H1 (cell line): ENCODE measurements around the gene CPD. TPM values are rescaled to one million over a fixed set of nuclear protein-coding genes. Genes with fewer than 3 reads are reported as not detected.

ENCODE experiments used
- CTCF ChIA-PET: fragments of 300-600 bp; sonication (Branson Sonifier 250); formaldehyde crosslinking; loops from one replicate; lab custom pipeline; 2021; ENCODE audit not compliant: partially characterized antibody; lab: Charles Lee
- POLR2A ChIA-PET: fragments of 300-600 bp; sonication (Branson Sonifier 250); formaldehyde crosslinking; loops from one replicate; lab custom pipeline; 2021; ENCODE audit warnings: inconsistent platforms; ENCODE audit not compliant: partially characterized antibody; lab: Charles Lee
- DNase-seq, 2 experiments: peaks; one replicate each; pipeline versions ENCODE4 v3.0.0 to v3.0.0-alpha.2; 2010 to 2022; ENCODE audit warnings: low spot score in 2 of 2, low read depth in 1 of 2, mixed read lengths in 1 of 2
- FAIRE-seq: peaks from 2 replicates; lab custom pipeline; 2011; peaks lifted over from hg19 to GRCh38; lab: Jason Lieb, UNC
- H2AFZ ChIP-seq: 2 replicates; pipeline ENCODE4 v1.8.1; 2012; ENCODE audit warnings: low read length, inconsistent platforms
- H2AK5ac ChIP-seq: 2 replicates; pipeline ENCODE4 v1.6.1; 2013; ENCODE audit warnings: low read depth, low read length
- H2BK120ac ChIP-seq: replicated peaks from 2 replicates; pipeline ENCODE3; 2013; ENCODE audit warnings: low read depth, low read length, inconsistent platforms
- H2BK12ac ChIP-seq: 2 replicates; pipeline ENCODE4 v1.6.1; 2013; ENCODE audit warnings: low read depth, low read length
- H2BK15ac ChIP-seq: 2 replicates; pipeline ENCODE4 v1.6.1; 2013; ENCODE audit warnings: low read length
- H2BK20ac ChIP-seq: 2 replicates; pipeline ENCODE4 v1.6.1; 2013; ENCODE audit warnings: low read length
- H2BK5ac ChIP-seq: 2 replicates; pipeline ENCODE4 v1.6.1; 2013; ENCODE audit warnings: low read depth, low read length
- H3K14ac ChIP-seq: 2 replicates; pipeline ENCODE4 v1.6.1; 2013; ENCODE audit warnings: inconsistent platforms; ENCODE audit not compliant: insufficient read length
- H3K18ac ChIP-seq: 2 replicates; pipeline ENCODE4 v1.6.1; 2013; ENCODE audit warnings: low read length; ENCODE audit errors: extremely low read depth
- H3K23ac ChIP-seq: 2 replicates; pipeline ENCODE4 v1.6.1; 2013; ENCODE audit warnings: inconsistent platforms; ENCODE audit not compliant: insufficient read length
- H3K23me2 ChIP-seq: 2 replicates; pipeline ENCODE4 v1.6.1; 2013; ENCODE audit warnings: low read depth, low read length
- H3K27ac ChIP-seq: 2 replicates; pipeline ENCODE4 v1.6.1; 2011; ENCODE audit warnings: low read depth, low read length, inconsistent platforms
- H3K27me3 ChIP-seq, 4 experiments: replicated peaks in 1 of 4; 1 replicate in 1 of 4; 2 replicates in 3 of 4; pipeline versions ENCODE4 v1.6.1 to v1.8.1; 2011 to 2013; ENCODE audit warnings: low read length in 3 of 4, mild to moderate bottlenecking in 3 of 4, inconsistent platforms in 2 of 4, mixed read lengths in 2 of 4, moderate library complexity in 1 of 4; ENCODE audit not compliant: control insufficient read depth in 3 of 4, insufficient read depth in 3 of 4; ENCODE audit errors: extremely low read depth in 1 of 4
- H3K36me3 ChIP-seq, 4 experiments: 2 replicates each; pipeline versions ENCODE4 v1.6.1 to v1.8.1; 2011 to 2013; ENCODE audit warnings: mild to moderate bottlenecking in 4 of 4, low read length in 3 of 4, moderate library complexity in 2 of 4, control low read depth in 1 of 4, inconsistent platforms in 1 of 4; ENCODE audit not compliant: insufficient read depth in 4 of 4, control insufficient read depth in 2 of 4
- H3K4ac ChIP-seq: replicated peaks from 2 replicates; pipeline ENCODE3; 2013; ENCODE audit warnings: low read length, low read depth, mixed read lengths, inconsistent platforms; ENCODE audit not compliant: insufficient read length
- H3K4me1 ChIP-seq, 4 experiments: replicated peaks in 1 of 4; 1 replicate in 1 of 4; 2 replicates in 3 of 4; pipeline versions ENCODE4 v1.6.1 to v1.8.1; 2011 to 2013; ENCODE audit warnings: low read length in 3 of 4, inconsistent platforms in 2 of 4, mixed read lengths in 1 of 4; ENCODE audit not compliant: insufficient read depth in 4 of 4, control insufficient read depth in 3 of 4
- H3K4me2 ChIP-seq, 2 experiments: 2 replicates each; pipeline versions ENCODE4 v1.6.1 to v1.8.1; 2011 to 2013; ENCODE audit warnings: low read depth in 2 of 2, low read length in 2 of 2, control low read depth in 1 of 2, inconsistent platforms in 1 of 2, mild to moderate bottlenecking in 1 of 2; ENCODE audit not compliant: insufficient read depth in 1 of 2
- H3K4me3 ChIP-seq, 4 experiments: fragments of 200-600, 300-600 bp in 1 of 4; sonication (generic), shearing (Covaris generic), sonication (Bioruptor Twin) in 1 of 4; 2 replicates each; pipeline versions ENCODE4 v1.5.1 to v1.8.1; 2011 to 2016; ENCODE audit warnings: low read length in 4 of 4, low read depth in 3 of 4, control low read depth in 2 of 4, inconsistent platforms in 2 of 4, mild to moderate bottlenecking in 2 of 4, mixed read lengths in 1 of 4, moderate library complexity in 1 of 4; ENCODE audit not compliant: insufficient read depth in 2 of 4; ENCODE audit errors: extremely low read depth in 1 of 4
- H3K56ac ChIP-seq: replicated peaks from 2 replicates; pipeline ENCODE3; 2013; ENCODE audit warnings: low read depth, mild to moderate bottlenecking, mixed read lengths, low read length, inconsistent platforms; ENCODE audit not compliant: insufficient read length
- H3K79me1 ChIP-seq: 2 replicates; pipeline ENCODE4 v1.6.1; 2013; ENCODE audit warnings: low read depth, low read length, control low read depth
- H3K79me2 ChIP-seq, 2 experiments: 2 replicates each; pipeline versions ENCODE4 v1.6.1 to v1.8.1; 2012 to 2013; ENCODE audit warnings: low read length in 2 of 2, mild to moderate bottlenecking in 2 of 2, inconsistent platforms in 1 of 2; ENCODE audit not compliant: insufficient read depth in 2 of 2, control insufficient read depth in 1 of 2
- H3K9ac ChIP-seq, 4 experiments: replicated peaks in 1 of 4; 1 replicate in 1 of 4; 2 replicates in 3 of 4; pipeline versions ENCODE4 v1.6.1 to v1.8.1; 2011 to 2013; ENCODE audit warnings: low read depth in 3 of 4, low read length in 3 of 4, control low read depth in 2 of 4, mild to moderate bottlenecking in 2 of 4, moderate library complexity in 2 of 4, inconsistent platforms in 1 of 4; ENCODE audit errors: extremely low read depth in 1 of 4
- H3K9me3 ChIP-seq, 2 experiments: 2 replicates each; pipeline versions ENCODE4 v1.6.1 to v1.8.1; 2012 to 2013; ENCODE audit warnings: mild to moderate bottlenecking in 2 of 2, moderate library complexity in 2 of 2, control low read depth in 1 of 2, inconsistent platforms in 1 of 2, low read depth in 1 of 2, low read length in 1 of 2, mixed read lengths in 1 of 2; ENCODE audit not compliant: insufficient read depth in 2 of 2
- H4K20me1 ChIP-seq, 2 experiments: replicated peaks in 1 of 2; 2 replicates each; pipeline versions ENCODE3 to v1.8.1; 2011 to 2013; ENCODE audit warnings: inconsistent platforms in 2 of 2, low read length in 2 of 2, mild to moderate bottlenecking in 1 of 2; ENCODE audit not compliant: insufficient read depth in 2 of 2, control insufficient read depth in 1 of 2
- H4K5ac ChIP-seq: 2 replicates; pipeline ENCODE4 v1.6.1; 2013; ENCODE audit warnings: low read length, low read depth, mixed read lengths, inconsistent platforms; ENCODE audit not compliant: insufficient read length
- H4K8ac ChIP-seq: 2 replicates; pipeline ENCODE4 v1.8.0; 2013; ENCODE audit warnings: mild to moderate bottlenecking, moderate library complexity, low read length, inconsistent platforms; ENCODE audit not compliant: insufficient read depth; ENCODE audit errors: extremely low read depth
- H4K91ac ChIP-seq: replicated peaks from 2 replicates; pipeline ENCODE3; 2013; ENCODE audit warnings: low read length, mixed read lengths, inconsistent platforms; ENCODE audit not compliant: insufficient read length
- CTCF ChIP-seq, 3 experiments: IDR thresholded peaks; 1 replicate in 2 of 3; 2 replicates in 1 of 3; pipeline versions ENCODE4 v1.5.1 to v1.6.1; 2011; ENCODE audit warnings: low read length in 3 of 3, mild to moderate bottlenecking in 3 of 3, inconsistent platforms in 2 of 3, low read depth in 1 of 3, moderate library complexity in 1 of 3; ENCODE audit not compliant: insufficient read depth in 1 of 3; ENCODE audit errors: control extremely low read depth in 1 of 3
- GTF2F1 ChIP-seq: IDR thresholded peaks from 2 replicates; pipeline ENCODE4 v1.6.1; 2012; ENCODE audit warnings: low read depth, low read length, improper control_type of control experiment, borderline replicate concordance
- KDM4A ChIP-seq: IDR thresholded peaks from one replicate; pipeline ENCODE4 v1.7.1; 2012; ENCODE audit warnings: low read depth, mild to moderate bottlenecking, moderate library complexity, low read length, inconsistent platforms; ENCODE audit not compliant: severe bottlenecking
- POLR2AphosphoS5 ChIP-seq: IDR thresholded peaks from 2 replicates; pipeline ENCODE4 v1.6.1; 2011; ENCODE audit warnings: low read depth, low read length
- WGBS, 2 experiments: shearing (Covaris generic) in 1 of 2; methylation state at CpG; one replicate each; pipeline versions ENCODE4 v1.1.6 to v1.1.7; 2013 to 2015; ENCODE audit warnings: low lambda C conversion rate in 2 of 2, mixed read lengths in 2 of 2, inconsistent platforms in 1 of 2, low coverage in 1 of 2, missing lambda C conversion rate in 1 of 2; ENCODE audit not compliant: insufficient replicate concordance in 2 of 2, insufficient coverage in 1 of 2, insufficient read length in 1 of 2; ENCODE audit errors: extremely low coverage in 1 of 2, missing lambda C conversion rate in 1 of 2; 5-methylcytosine and 5-hydroxymethylcytosine counted together
- polyA plus RNA-seq, 7 experiments: library from polyadenylated mRNA; depleted of rRNA in 3 of 7; stranded (reverse) in 5 of 7; unstranded in 2 of 7; fragments of >200 nt in 5 of 7; fragments of 200-250 nt in 2 of 7; gene quantifications; 1 replicate in 5 of 7; 2 replicates in 1 of 7; 4 replicates in 1 of 7; pipeline versions ENCODE4 v1.2.1 to v1.2.3, GENCODE V29; 2011 to 2013; ENCODE audit warnings: missing spikeins in 2 of 7, mixed read lengths in 2 of 7
- total RNA-seq: library from RNA; stranded (reverse); fragmentation: NEBNext Ultra II Directional; extraction: Animal tissue kit (Norgen Biotek cat#: 25700); gene quantifications from 2 replicates; pipeline ENCODE4 v1.2.1, GENCODE V29; 2021

CPD gene
- total and polyA plus RNA-seq, 2 of the 8 experiments (the other 6 are each of a cell fraction or from before 2014, with no cell fraction given) = 8.6 to 46.2 TPM

DNA sequence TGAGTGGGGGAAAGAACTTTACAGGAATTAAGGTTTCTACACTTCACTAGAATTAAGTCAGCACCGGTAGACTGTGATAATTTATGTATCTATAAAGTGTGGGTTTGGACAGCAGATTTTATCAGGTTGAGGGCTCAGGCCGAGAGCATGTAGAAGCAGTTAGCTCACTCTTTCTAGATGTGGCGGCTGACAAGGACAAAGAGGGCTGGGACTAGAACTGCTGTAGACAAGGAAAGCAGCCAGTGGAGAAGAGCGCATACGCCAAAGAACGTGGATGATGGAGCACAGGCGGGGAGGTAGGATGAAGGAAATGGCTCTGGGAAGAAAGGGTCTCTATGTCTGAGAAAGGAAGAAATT is 98.0 kb downstream of the CPD start:
- H3K18ac ChIP-seq = peak overlapping the region; percentile 73; the same call in 1 of the 2 replicates
- H3K23me2 ChIP-seq = peaks cover 3% of the 10 kb centered on the region; the same call in 1 of the 2 replicates
- H3K23ac ChIP-seq = no peak overlapping the region
- H3K9ac ChIP-seq = 0 out of 7 replicates have a peak overlapping the region, but pooled peaks of 1 of the 4 experiments have one; percentile 95
- DNase-seq = peak in 1 of 2 experiments; percentile 51
- H3K9me3 ChIP-seq = no peaks in the 10 kb centered on the region
- H2BK5ac ChIP-seq = no peak overlapping the region; the same call in 1 of the 2 replicates
- TF ChIP-seq KDM4A (no peak), POLR2AphosphoS5 (no peak), GTF2F1 (no peak), CTCF (IDR thresholded peaks at IDR 0.05; ENCODE audit: control extremely low read depth in 1 of 3, insufficient read depth in 1 of 3, low read depth in 1 of 3, low read length in 3 of 3) (no peak)
- ChIA-PET CTCF (interaction anchor here (0.7 to 2.7 kb wide), 15 partner anchors 11 to 242 kb away, joined by 3 to 15 read pairs (median 4); no protein-coding TSS in a partner anchor), POLR2A (interaction anchor here (0.8 to 1.5 kb wide), 8 partner anchors 9 to 225 kb away, joined by 3 to 9 read pairs (median 3); partner anchors contain the start of gene BLMH)
- H4K8ac ChIP-seq = no peak overlapping the region
- peaks cover 3 to 17% of the 10 kb centered on the region in 2 experiments; a peak in 3 of 4 replicates for H3K79me2 ChIP-seq
- no peaks in the 10 kb centered on the region; a peak in 1 of 7 replicates for H3K27me3 ChIP-seq
- 58% methylated on average over 7 of the region's 7 CpGs; no CpG with 5 or more reads in 1 of the 2 experiments for WGBS, 2 experiments
- peak overlapping the region; percentile 16 to 90 (median 86); a peak in 5 of 8 replicates for H3K4me3 ChIP-seq
- no peak overlapping the region for H3K27ac ChIP-seq
- H3K4me2 ChIP-seq = peak overlapping the region; percentile 40 to 69
- no peak overlapping the region for H3K56ac ChIP-seq
- peak overlapping the region; percentile 95 for H2AFZ ChIP-seq
- H4K5ac ChIP-seq = no peak overlapping the region
- no peak overlapping the region for H3K14ac ChIP-seq
- no peak for FAIRE-seq
- no peak overlapping the region for H2BK120ac ChIP-seq
- no peaks in the 10 kb centered on the region for H3K79me1 ChIP-seq
- H3K4ac ChIP-seq = no peak overlapping the region
- H3K36me3 ChIP-seq = peaks cover 0 to 11% (median 4%) of the 10 kb centered on the region in 4 experiments; a peak in 3 of 8 replicates
- no peak overlapping the region for H2AK5ac ChIP-seq
- H4K91ac ChIP-seq = no peak overlapping the region
- H2BK20ac ChIP-seq = no peak overlapping the region
- H3K4me1 ChIP-seq = peaks cover 0 to 3% (median 0%) of the 10 kb centered on the region in 4 experiments; a peak in 1 of 7 replicates
- H2BK12ac ChIP-seq = peak overlapping the region; percentile 29; the same call in 1 of the 2 replicates
- no peaks in the 10 kb centered on the region for H4K20me1 ChIP-seq
- H2BK15ac ChIP-seq = no peak overlapping the region
